Umbilical cord (tissue), 1 donor: ENCODE measurements around the gene ZNF518B. TPM values are rescaled to one million over a fixed set of nuclear protein-coding genes. Genes with fewer than 3 reads are reported as not detected.

Experiments
- total RNA-seq: library from RNA; depleted of rRNA; stranded (reverse); fragments of >200 nt; gene quantifications from one replicate; pipeline ENCODE4 v1.2.3, GENCODE V29; 2014; ENCODE audit warnings: low replicate concordance; ENCODE audit not compliant: insufficient read depth

Gene ZNF518B
- total RNA-seq, 1 donor from 2014 or later, result 61.4 TPM

Other genes starting within 250 kb of the ZNF518B start
- gene CLNK, start 227.3 kb upstream of the ZNF518B start, total RNA-seq, result 2.4 TPM